8988T (cell line): Measurements from ENCODE around the gene CD44.

Experiments
- DNase-seq: peaks from one replicate; pipeline ENCODE4 v3.0.0; 2011

Gene CD44

GRCh38 chr11:35271031-35271430 lies 132.1 kb downstream of the CD44 start:
- DNase-seq: no peak

- DNase-seq: no peak
Measured at GRCh38 chr11:35272391-35272902, 133.5 kb downstream of the CD44 start.

GRCh38 chr11:35274909-35275785 lies 136.2 kb downstream of the CD44 start:
- no peak for DNase-seq

GRCh38 chr11:35275786-35276170 lies 136.8 kb downstream of the CD44 start:
- DNase-seq: no peak

- DNase-seq: no peak
Measured at GRCh38 chr11:35276396-35277145, 137.6 kb downstream of the CD44 start.

- no peak for DNase-seq
Measured at GRCh38 chr11:35277827-35278226, 138.9 kb downstream of the CD44 start.

GRCh38 chr11:35280727-35281126 lies 141.8 kb downstream of the CD44 start:
- DNase-seq: no peak

- DNase-seq: no peak
Measured at GRCh38 chr11:35281169-35281688, 142.3 kb downstream of the CD44 start.
